Measurements from ENCODE around the gene PCSK6.

GRCh38 chr15:101523560-101523940, 34.0 kb upstream of the PCSK6 start:
- TF ChIP-seq CTCF (IDR thresholded peaks at IDR 0.05; ENCODE audit: low read length) (no peak), EZH2 (optimal IDR thresholded peaks at IDR 0.05; ENCODE audit: low read depth, low read length) (no peak)

Data from MM.1S (cell line).